Chondrocyte (in vitro differentiated cells): ENCODE results near the gene ABCE1. TPM values are rescaled to one million over a fixed set of nuclear protein-coding genes. Genes with fewer than 3 reads are reported as not detected.

Experiments
- DNase-seq: peaks from one replicate; pipeline ENCODE4 v3.0.0; 2021; ENCODE audit warnings: mixed read lengths, low spot score
- H3K27ac Mint-ChIP-seq: one replicate; pipeline ENCODE4 v1.8.0; 2021; ENCODE audit warnings: mild to moderate bottlenecking, moderate library complexity, mixed read lengths; ENCODE audit not compliant: unreplicated experiment
- H3K27me3 Mint-ChIP-seq: 2 replicates; pipeline ENCODE4 v1.8.0; 2021; ENCODE audit warnings: low read depth, mixed read lengths
- H3K36me3 Mint-ChIP-seq: 2 replicates; pipeline ENCODE4 v1.8.0; 2021; ENCODE audit warnings: low read depth, mixed read lengths
- H3K4me1 Mint-ChIP-seq: 2 replicates; pipeline ENCODE4 v1.8.0; 2021; ENCODE audit warnings: low read depth, mild to moderate bottlenecking, mixed read lengths
- H3K4me3 Mint-ChIP-seq: one replicate; pipeline ENCODE4 v1.8.0; 2021; ENCODE audit warnings: mild to moderate bottlenecking, moderate library complexity, mixed read lengths; ENCODE audit not compliant: unreplicated experiment
- H3K9me3 Mint-ChIP-seq: 2 replicates; pipeline ENCODE4 v1.8.0; 2021; ENCODE audit warnings: low read depth, mixed read lengths
- CTCF ChIP-seq: fragments of 200-600 bp; sonication (generic); IDR thresholded peaks from 2 replicates; pipeline ENCODE4 v1.5.0; 2021; ENCODE audit warnings: antibody characterized with exemption, mild to moderate bottlenecking, moderate library complexity
- total RNA-seq: library from RNA; stranded (reverse); gene quantifications from 3 replicates; pipeline ENCODE4 v1.2.1, GENCODE V29; 2021

ABCE1 gene
- total RNA-seq, 1 donor from 2014 or later, result 48.8 TPM

- TF ChIP-seq CTCF, result no peak
- Mint-ChIP-seq H3K36me3 (peaks cover 48% of the 10 kb centered on the region), H3K27ac (no peak overlapping the region), H3K4me1 (peaks cover 12% of the 10 kb centered on the region), H3K4me3 (no peak overlapping the region), H3K9me3 (peaks cover 22% of the 10 kb centered on the region), H3K27me3 (no peaks in the 10 kb centered on the region)
- DNase-seq, result no peak
Observed at GRCh38 chr4:145090380-145090779, 7.7 kb upstream of the ABCE1 start.

- DNase-seq, result no peak
- Mint-ChIP-seq H3K4me1 (peaks cover 23% of the 10 kb centered on the region), H3K27ac (no peak overlapping the region), H3K9me3 (peaks cover 23% of the 10 kb centered on the region), H3K27me3 (no peaks in the 10 kb centered on the region), H3K36me3 (peaks cover 41% of the 10 kb centered on the region), H3K4me3 (no peak overlapping the region)
- no peak for TF ChIP-seq CTCF
Observed at GRCh38 chr4:145093638-145094037, 4.5 kb upstream of the ABCE1 start.

- Mint-ChIP-seq H3K27ac (peak overlapping the region; percentile 99), H3K4me3 (peak overlapping the region; percentile 89), H3K36me3 (peaks cover 28% of the 10 kb centered on the region), H3K9me3 (peaks cover 23% of the 10 kb centered on the region), H3K4me1 (peaks cover 39% of the 10 kb centered on the region), H3K27me3 (no peaks in the 10 kb centered on the region)
- no peak for TF ChIP-seq CTCF
- DNase-seq, result no peak
Observed at GRCh38 chr4:145097331-145097820, 735 bp upstream of the ABCE1 start.

- H3K36me3 Mint-ChIP-seq, result peaks cover 17% of the 10 kb centered on the region
- DNase-seq, result no peak
- peaks cover 39% of the 10 kb centered on the region for H3K4me1 Mint-ChIP-seq
- no peaks in the 10 kb centered on the region for H3K27me3 Mint-ChIP-seq
- TF ChIP-seq CTCF, result no peak
- peak overlapping the region; percentile 99 for H3K27ac Mint-ChIP-seq
- peaks cover 15% of the 10 kb centered on the region for H3K9me3 Mint-ChIP-seq
- peak overlapping the region; percentile 89 for H3K4me3 Mint-ChIP-seq
Observed at GRCh38 chr4:145098675-145099037, 545 bp downstream of the ABCE1 start.

- Mint-ChIP-seq H3K27ac (peak overlapping the region; percentile 99), H3K27me3 (no peaks in the 10 kb centered on the region), H3K4me1 (peaks cover 37% of the 10 kb centered on the region), H3K36me3 (peaks cover 7% of the 10 kb centered on the region), H3K9me3 (peaks cover 5% of the 10 kb centered on the region), H3K4me3 (peak overlapping the region; percentile 89)
- no peak for TF ChIP-seq CTCF
- DNase-seq, result no peak
Observed at GRCh38 chr4:145099653-145100052, 1.5 kb downstream of the ABCE1 start.
